ENCODE results near the gene HELQ.

HELQ gene

GRCh38 chr4:83387476-83388312 lies 67.9 kb downstream of the HELQ start:
- TF ChIP-seq CTCF (IDR thresholded peaks at IDR 0.05; ENCODE audit: low read depth, low read length), result no peak
- H3K4me3 ChIP-seq (ENCODE audit: low read depth, low read length), result no peak overlapping the region

DNA sequence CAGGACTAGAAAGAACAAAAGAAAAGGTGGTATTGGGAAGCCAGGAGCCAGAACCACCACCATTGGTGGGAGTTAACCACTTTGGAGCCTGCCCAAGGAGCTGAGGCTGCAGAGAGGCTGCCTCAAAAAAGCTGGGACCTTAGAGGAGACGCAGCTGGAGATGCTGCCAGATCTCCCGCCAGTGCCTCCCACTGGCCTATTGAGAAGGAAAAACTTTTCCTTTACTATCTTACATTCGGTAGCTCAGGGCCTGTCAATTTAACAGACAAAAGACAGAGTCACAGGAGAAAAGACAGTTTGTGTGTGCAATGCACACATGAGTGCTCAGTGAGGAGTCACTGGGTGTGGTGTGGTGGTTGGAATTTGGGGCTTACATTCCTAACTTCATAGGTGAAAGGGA lies 68.6 kb downstream of the HELQ start:
- no peak overlapping the region for H3K4me3 ChIP-seq (ENCODE audit: low read depth, low read length)
- no peak for TF ChIP-seq CTCF (IDR thresholded peaks at IDR 0.05; ENCODE audit: low read depth, low read length)

DNA sequence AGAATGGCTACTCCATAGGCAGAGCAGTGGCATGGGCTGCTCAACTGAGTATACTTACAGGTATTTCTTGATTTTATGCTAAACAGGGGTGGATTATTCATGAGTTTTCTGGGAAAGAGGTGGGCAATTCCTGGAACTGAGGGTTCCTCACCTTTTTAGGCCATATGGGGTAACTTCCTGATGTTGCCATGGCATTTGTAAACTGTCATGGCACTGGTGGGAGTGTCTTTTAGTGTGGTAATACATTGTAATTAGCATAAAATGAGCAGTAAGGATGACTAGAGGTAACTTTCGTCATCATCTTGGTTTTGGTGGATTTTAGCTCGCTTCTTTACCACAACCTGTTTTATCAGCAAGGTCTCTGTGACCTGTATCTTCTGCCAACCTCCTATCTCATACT lies 72.8 kb downstream of the HELQ start:
- no peak overlapping the region for H3K4me3 ChIP-seq (ENCODE audit: low read depth, low read length)
- no peak for TF ChIP-seq CTCF (IDR thresholded peaks at IDR 0.05; ENCODE audit: low read depth, low read length)

- H3K4me3 ChIP-seq (ENCODE audit: low read depth, low read length), result no peak overlapping the region
- no peak for TF ChIP-seq CTCF (IDR thresholded peaks at IDR 0.05; ENCODE audit: low read depth, low read length)
Observed at GRCh38 chr4:83381173-83381572, 74.5 kb downstream of the HELQ start.

GRCh38 chr4:83378419-83378818 lies 77.2 kb downstream of the HELQ start:
- no peak for TF ChIP-seq CTCF (IDR thresholded peaks at IDR 0.05; ENCODE audit: low read depth, low read length)
- no peak overlapping the region for H3K4me3 ChIP-seq (ENCODE audit: low read depth, low read length)

DNA sequence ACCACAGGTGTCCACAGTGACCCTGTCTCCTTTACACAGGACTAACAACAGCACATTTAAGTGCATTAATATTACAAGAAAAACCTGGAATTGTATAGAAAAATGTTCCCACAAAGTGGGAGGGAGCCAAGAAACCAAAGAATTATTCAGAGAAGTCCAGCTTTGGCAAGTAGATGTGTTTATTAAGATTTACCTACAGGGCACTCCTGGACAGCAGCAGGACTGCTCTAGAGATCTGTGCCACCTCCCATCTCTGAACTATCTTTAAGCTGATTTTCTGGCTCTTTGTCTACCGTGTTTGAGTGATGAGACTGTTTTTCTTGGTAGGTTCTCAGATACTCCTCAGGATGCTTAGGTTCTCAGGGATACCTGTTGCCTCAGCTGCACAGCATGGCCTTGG lies 82.7 kb downstream of the HELQ start:
- TF ChIP-seq CTCF (IDR thresholded peaks at IDR 0.05; ENCODE audit: low read depth, low read length), result no peak
- H3K4me3 ChIP-seq (ENCODE audit: low read depth, low read length), result no peak overlapping the region

DNA sequence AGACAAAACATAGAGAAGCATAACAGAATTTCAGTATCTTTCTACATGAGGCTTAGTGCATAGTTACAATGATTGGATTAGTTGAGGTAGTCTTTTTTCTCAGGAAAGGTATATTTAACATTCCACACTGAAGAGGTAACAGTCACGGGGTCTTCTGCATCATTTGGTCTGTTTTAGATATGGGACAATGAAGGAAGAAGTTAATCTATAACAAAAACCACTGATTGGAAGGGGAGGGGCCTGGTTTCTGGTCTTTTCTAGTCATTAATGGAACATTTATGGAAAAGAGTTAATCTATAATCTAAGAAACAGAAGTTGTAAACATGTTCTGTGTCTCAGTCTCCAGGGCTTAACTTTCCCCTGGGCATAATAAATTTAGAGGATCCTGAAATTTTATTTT lies 83.7 kb downstream of the HELQ start:
- no peak for TF ChIP-seq CTCF (IDR thresholded peaks at IDR 0.05; ENCODE audit: low read depth, low read length)

More for the DNA sequence above, 83.7 kb downstream of the HELQ start:
- no peak overlapping the region for H3K4me3 ChIP-seq (ENCODE audit: low read depth, low read length)

Measured in WI38 (cell line).